ENCODE measurements around the gene TMTC1.

DNA sequence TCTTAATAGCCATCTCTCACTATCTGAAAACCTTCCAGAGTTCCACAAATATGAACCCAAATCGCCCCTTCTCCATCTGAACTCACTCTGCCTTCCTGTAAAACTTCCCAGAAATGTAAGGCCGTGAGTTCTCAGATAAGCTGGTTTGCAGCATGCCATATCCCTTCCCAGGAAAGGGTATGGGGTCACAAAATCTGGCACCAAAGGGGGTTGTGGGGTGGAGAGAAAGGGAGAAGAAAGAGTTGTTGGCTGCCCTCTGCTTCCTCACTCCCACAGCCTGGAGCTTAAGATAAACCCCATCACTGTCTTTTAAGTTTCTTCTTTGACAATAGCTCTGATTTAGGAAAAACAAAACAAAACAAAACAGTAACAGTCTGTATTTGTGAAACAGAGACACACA, 10.7 kb downstream of the TMTC1 start:
- TF ChIP-seq, protein P1, sequence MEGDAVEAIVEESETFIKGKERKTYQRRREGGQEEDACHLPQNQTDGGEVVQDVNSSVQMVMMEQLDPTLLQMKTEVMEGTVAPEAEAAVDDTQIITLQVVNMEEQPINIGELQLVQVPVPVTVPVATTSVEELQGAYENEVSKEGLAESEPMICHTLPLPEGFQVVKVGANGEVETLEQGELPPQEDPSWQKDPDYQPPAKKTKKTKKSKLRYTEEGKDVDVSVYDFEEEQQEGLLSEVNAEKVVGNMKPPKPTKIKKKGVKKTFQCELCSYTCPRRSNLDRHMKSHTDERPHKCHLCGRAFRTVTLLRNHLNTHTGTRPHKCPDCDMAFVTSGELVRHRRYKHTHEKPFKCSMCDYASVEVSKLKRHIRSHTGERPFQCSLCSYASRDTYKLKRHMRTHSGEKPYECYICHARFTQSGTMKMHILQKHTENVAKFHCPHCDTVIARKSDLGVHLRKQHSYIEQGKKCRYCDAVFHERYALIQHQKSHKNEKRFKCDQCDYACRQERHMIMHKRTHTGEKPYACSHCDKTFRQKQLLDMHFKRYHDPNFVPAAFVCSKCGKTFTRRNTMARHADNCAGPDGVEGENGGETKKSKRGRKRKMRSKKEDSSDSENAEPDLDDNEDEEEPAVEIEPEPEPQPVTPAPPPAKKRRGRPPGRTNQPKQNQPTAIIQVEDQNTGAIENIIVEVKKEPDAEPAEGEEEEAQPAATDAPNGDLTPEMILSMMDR (conservative IDR thresholded peaks at IDR 0.05): no peak
- no peak for TF ChIP-seq EZH2 (IDR thresholded peaks at IDR 0.05; ENCODE audit: low read depth)
